ENCODE measurements around the gene OR13F1.

- TF ChIP-seq CTCF (conservative IDR thresholded peaks at IDR 0.05 in 1 of 2, IDR thresholded peaks at IDR 0.05 in 1 of 2; ENCODE audit: extremely low read depth in 1 of 2, insufficient read depth in 1 of 2, low read depth in 1 of 2, low read length in 2 of 2), result no peak
- TF ChIP-seq EZH2 (IDR thresholded peaks at IDR 0.05; ENCODE audit: borderline replicate concordance, low read length), result no peak
These were observed 10.8 kb downstream of the OR13F1 start for GRCh38 chr9:104514901-104515300.
